IPS-11a (cell line): ENCODE results near the gene PKIB.
"Not testable (repeated sequence)": the region's sequence is repeated elsewhere in the genome, so short reads cannot be mapped to it uniquely, and the experiment has no call there.

Experiments used
- H3K4me3 ChIP-seq: one replicate; pipeline ENCODE4 v1.5.1; 2013; ENCODE audit warnings: low read depth, low read length, control low read depth

The PKIB gene

GRCh38 chr6:122620428-122620827 lies 10.2 kb downstream of the PKIB start:
- no peak overlapping the region for H3K4me3 ChIP-seq

- H3K4me3 ChIP-seq: no peak overlapping the region
Measured at GRCh38 chr6:122620902-122621301, 10.7 kb downstream of the PKIB start.

DNA sequence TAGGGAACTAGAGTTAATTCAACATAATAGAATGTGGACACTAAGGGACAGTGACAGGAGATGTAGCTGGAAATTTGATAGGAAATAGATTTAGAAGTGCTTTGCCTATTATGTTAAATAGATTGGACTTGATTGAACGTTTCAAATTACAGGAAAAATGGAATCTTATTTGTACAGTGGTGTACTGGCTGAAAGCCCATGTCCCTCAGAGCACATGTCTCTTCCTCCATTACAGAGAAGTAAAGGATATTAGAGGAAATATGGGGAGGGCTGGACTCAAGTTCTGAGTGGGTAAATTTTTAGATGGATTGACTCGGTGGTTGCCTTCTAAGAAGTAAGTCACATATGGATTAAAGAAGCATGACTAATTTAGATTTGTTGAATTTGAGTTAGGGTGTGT lies 11.4 kb downstream of the PKIB start:
- H3K4me3 ChIP-seq: no peak overlapping the region

GRCh38 chr6:122622479-122622878 lies 12.3 kb downstream of the PKIB start:
- H3K4me3 ChIP-seq: no peak overlapping the region

DNA sequence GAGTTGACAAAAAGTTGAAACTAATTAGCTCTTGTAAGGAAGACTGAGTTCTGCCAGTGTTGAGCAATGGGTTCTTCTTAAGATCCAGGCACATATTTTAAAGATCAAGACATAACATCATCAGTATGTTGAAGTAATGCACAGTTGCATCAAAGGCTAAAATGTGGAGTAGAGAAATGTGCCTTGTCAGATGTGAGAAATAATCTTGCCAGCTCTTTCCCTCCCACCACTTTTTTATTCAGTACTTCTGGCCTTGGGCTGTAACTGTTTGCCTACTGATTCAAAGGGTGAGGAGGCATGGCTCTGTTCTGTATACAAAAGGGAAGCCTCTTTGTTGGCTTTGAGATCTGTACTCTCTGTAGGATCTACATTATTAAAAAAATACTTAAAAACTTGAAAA lies 13.1 kb downstream of the PKIB start:
- H3K4me3 ChIP-seq: no peak overlapping the region

- H3K4me3 ChIP-seq: no peak overlapping the region
Measured at GRCh38 chr6:122624853-122625252, 14.6 kb downstream of the PKIB start.

- H3K4me3 ChIP-seq: no peak overlapping the region
Measured at GRCh38 chr6:122628714-122629113, 18.5 kb downstream of the PKIB start.

DNA sequence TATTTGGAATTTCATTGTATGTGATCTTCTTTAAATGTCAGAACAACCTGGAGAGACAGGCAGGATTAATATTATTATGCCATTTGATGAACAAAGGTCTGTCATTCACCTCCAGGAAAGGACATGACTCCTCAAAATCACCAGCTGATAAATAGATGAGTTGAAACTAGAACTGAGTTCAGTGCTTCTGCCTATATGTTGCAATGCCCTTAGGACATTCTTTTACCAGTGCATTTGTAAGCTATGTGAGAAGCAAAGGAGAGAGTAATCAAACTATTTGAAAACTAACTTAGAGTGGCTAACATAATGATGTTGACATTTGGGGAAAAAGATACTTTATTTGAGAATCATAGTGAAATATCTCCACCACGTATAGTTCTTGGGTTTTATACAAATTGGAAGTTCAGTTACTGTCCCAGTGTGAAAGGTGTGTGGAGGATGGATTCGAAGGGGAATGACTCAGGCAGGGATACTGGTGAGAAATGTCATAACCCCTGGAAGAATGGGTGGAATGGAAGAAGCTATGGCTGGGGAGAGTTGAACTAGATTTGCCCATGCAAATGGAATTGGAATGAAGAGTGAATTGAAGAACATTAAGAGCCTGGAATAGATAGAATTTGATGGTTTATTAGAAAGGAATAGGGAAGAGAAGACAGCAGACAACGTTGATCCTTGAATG lies 21.5 kb downstream of the PKIB start:
- H3K4me3 ChIP-seq: no peak overlapping the region

DNA sequence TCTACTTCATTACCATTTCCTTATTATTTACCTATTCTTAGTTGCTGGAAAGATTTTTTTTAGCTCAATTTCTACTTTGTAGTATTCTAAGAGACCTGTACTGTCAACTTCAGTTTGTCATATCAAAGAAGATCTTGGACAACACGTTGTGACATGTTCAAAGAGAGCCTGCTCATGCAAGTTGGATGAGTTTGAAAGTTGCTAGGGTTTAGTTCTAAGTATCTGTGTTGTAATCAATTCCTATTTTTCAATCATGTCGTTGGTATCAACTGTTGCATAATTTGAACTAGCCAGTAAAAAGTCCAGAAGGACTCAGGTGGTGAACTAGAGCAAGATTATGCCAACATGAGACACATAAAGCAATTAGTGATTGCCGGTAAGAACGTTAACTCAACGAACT lies 30.2 kb downstream of the PKIB start:
- H3K4me3 ChIP-seq: no peak overlapping the region

GRCh38 chr6:122641819-122642218 lies 31.6 kb downstream of the PKIB start:
- no peak overlapping the region for H3K4me3 ChIP-seq

DNA sequence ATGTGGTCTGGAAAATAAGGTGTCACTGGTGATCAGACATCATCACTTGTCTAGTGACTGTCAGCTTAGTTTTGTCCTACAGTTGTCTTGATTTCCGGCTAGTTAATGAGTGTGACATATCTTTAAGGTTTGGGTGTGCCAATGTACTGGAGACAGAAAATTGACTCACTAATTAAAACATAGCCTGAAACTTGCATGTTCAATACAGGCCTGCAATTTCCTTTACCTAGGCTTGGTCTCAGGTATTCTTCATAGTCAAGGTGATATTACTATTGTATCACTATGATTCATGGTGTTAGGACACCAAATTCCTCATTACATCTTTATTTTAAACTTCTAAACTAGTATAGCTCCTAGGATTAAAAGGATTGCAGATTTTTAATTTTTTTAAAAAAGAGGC lies 32.4 kb downstream of the PKIB start:
- not testable (repeated sequence) for H3K4me3 ChIP-seq

GRCh38 chr6:122645256-122645655 lies 35.1 kb downstream of the PKIB start:
- H3K4me3 ChIP-seq: no peak overlapping the region

DNA sequence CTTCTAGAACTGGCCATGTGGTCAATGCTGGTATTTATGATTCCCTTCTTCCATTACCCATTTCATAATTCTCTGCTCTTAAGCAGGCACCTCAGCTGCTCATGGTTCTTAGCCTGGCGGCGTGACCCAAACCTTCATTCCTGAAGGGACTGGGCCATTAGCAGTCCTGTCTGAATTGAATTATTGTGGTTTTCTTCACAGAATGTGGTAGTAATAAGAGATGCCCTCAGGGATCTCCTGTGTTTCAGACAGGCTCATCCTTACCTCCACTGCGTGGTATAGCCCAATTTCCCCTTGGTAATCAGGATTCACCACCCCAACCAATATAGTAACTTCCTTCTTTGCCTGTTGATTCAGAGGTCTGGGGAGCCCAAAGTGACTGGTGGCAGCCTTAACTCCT lies 37.6 kb downstream of the PKIB start:
- H3K4me3 ChIP-seq: no peak overlapping the region

- no peak overlapping the region for H3K4me3 ChIP-seq
Measured at GRCh38 chr6:122648726-122649125, 38.5 kb downstream of the PKIB start.

DNA sequence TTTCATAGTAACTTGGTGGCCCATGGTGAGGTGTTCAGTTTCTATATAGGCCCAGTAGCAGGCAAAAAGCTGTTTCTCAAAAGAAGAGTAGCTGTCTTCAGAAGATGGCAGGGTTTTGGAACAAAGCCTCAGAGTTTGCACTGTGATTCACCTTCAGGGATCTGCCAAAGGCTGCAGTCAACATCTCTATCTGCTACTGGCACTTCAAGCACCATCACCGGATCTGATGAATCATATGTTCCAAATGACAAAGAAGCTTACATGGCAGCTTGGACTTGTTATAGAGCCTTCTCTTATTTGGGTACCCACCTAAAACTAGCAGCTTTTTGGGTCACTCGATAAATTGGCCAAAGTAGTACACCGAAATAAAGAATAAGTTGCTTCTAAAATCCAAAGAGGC lies 39.5 kb downstream of the PKIB start:
- H3K4me3 ChIP-seq: no peak overlapping the region

GRCh38 chr6:122650403-122650802 lies 40.2 kb downstream of the PKIB start:
- no peak overlapping the region for H3K4me3 ChIP-seq

DNA sequence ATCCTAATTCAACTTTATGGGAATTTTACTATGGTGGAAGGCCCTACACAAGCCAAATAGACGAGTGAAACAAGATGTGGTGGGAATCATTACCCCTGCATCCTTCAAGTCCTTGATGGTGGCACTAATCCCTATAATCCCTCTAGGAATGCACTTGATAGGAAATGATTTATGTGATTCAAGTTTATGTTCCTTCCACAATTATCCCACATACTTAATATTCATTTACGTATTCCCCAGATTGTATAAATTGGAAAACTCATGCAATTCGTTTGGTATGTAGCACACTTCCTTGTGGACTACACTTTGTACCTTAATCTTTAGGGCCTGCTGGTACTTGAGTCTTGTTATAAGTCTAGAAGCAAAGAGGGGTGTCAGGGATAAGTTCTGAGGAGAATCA lies 40.8 kb downstream of the PKIB start:
- H3K4me3 ChIP-seq: no peak overlapping the region

DNA sequence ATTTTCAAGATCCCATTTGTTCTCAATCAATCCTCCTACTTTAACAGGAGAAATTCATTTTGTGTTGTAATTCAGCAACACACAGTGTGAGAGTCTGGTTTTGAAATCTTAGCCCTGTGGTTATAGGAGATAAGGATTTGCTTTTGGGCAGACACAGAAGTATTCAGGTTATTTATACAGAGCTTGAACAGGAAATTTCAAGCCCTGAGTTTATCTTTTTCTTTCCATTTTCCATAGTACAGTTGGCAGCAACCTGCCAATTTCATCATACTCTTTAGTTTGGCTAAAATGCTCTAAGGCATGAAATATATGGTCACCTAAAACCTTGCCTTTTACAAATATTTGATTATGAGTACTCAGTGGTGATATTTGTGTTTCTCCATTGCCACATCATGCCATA lies 41.4 kb downstream of the PKIB start:
- no peak overlapping the region for H3K4me3 ChIP-seq

- H3K4me3 ChIP-seq: no peak overlapping the region
Measured at GRCh38 chr6:122652431-122652830, 42.2 kb downstream of the PKIB start.

GRCh38 chr6:122653094-122653493 lies 42.9 kb downstream of the PKIB start:
- H3K4me3 ChIP-seq: no peak overlapping the region

DNA sequence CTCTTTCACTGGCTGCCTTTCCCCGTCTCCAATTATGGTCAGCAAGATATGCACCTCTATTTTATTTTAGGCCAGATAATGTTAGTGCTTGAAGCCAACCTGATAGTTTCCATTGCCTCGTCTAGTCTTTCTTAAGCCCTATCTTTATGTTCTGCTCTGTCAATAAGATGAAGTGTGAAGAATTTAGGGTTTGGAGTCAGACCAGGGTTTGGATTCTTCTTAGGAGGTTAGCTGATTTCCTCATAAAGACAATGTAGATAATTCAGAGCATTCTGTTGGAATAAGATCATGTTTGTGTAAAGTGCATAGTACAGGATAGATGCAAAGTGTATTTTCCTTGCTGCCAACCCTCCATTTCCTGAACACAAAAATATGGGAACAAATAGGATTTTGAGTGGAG lies 43.8 kb downstream of the PKIB start:
- no peak overlapping the region for H3K4me3 ChIP-seq

DNA sequence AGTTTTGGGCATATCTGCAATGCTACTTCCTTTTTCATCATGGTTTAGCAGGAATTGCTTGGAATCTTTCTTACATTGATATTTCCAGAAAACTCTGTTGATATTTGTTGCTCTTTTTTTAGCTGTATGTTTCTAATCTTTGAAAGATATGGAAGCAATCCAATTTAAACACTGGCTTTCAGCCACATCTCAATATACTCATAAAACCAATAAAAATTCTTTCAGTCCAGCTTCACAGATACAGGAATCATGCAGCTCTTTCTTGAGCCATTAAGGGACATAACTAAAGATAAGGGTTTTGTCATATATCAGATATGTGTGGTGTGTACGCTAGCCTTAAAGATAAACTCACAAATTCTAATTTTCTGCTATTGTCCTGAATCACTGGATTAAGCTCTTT lies 47.4 kb downstream of the PKIB start:
- no peak overlapping the region for H3K4me3 ChIP-seq

GRCh38 chr6:122660296-122660695 lies 50.1 kb downstream of the PKIB start:
- no peak overlapping the region for H3K4me3 ChIP-seq
